Measurements from ENCODE around the gene TMIGD1.

- TF ChIP-seq ZNF547 (CRISPR knock-in tag; IDR thresholded peaks at IDR 0.05) (no peak), POLR2A (IDR thresholded peaks at IDR 0.05; ENCODE audit: insufficient read depth in 1 of 2, low read depth in 2 of 2, low read length in 2 of 2) (no peak), CTCF (CRISPR knock-in tag; IDR thresholded peaks at IDR 0.05) (no peak), ARNTL (CRISPR knock-in tag; IDR thresholded peaks at IDR 0.05) (no peak), CHD4 (IDR thresholded peaks at IDR 0.05; ENCODE audit: borderline replicate concordance, low read length) (no peak), ZNF598 (CRISPR knock-in tag; IDR thresholded peaks at IDR 0.05; ENCODE audit: borderline replicate concordance) (no peak), TAF1 (CRISPR knock-in tag; IDR thresholded peaks at IDR 0.05) (no peak), RAD21 (CRISPR knock-in tag; IDR thresholded peaks at IDR 0.05) (no peak), HNRNPUL1 (IDR thresholded peaks at IDR 0.05; ENCODE audit: low read depth, low read length) (no peak), REST (IDR thresholded peaks at IDR 0.05; ENCODE audit: borderline replicate concordance in 1 of 2, low read depth in 1 of 2, low read length in 2 of 2) (no peak), ZNF431 (CRISPR knock-in tag; IDR thresholded peaks at IDR 0.05; ENCODE audit: borderline replicate concordance, low read depth) (no peak), KAT7 (CRISPR knock-in tag; IDR thresholded peaks at IDR 0.05; ENCODE audit: borderline replicate concordance) (no peak), CREB1 (IDR thresholded peaks at IDR 0.05) (no peak), CREB1 (CRISPR knock-in tag; IDR thresholded peaks at IDR 0.05) (no peak)
Measured at GRCh38 chr17:30340801-30341356, 7.0 kb upstream of the TMIGD1 start.
